ENCODE data around the gene NTSR1.

Gene NTSR1

DNA sequence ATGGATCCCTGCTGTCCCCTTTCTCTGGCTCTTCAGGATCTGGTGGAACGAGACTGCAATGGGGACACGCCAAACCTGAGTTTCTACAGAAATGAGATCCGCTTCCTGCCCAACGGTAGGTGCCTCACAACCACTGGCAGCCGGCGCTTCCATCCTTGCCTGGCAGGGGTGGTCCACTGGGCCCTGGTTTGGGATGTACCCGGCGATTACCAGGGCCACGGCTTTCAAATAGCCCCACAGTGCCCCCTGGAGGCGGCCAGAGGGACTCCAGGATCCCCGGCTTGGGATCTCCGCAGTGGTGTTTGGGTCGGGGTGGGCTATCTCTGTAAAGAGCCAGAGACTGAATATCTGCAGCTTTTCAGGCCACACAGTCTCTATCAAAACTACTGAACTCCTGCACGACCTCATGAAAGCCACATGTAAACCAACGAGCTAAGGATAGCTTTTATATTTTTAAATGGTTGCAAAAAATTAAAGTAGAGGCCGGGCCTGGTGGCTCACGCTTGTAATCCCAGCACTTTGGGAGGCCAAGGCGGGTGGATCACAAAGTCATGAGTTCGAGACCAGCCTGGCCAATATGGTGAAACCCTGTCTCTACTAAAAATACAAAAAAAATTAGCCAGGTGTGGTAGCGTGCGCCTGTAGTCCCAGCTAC, 99.7 kb downstream of the NTSR1 start:
- no peak for DNase-seq

DNA sequence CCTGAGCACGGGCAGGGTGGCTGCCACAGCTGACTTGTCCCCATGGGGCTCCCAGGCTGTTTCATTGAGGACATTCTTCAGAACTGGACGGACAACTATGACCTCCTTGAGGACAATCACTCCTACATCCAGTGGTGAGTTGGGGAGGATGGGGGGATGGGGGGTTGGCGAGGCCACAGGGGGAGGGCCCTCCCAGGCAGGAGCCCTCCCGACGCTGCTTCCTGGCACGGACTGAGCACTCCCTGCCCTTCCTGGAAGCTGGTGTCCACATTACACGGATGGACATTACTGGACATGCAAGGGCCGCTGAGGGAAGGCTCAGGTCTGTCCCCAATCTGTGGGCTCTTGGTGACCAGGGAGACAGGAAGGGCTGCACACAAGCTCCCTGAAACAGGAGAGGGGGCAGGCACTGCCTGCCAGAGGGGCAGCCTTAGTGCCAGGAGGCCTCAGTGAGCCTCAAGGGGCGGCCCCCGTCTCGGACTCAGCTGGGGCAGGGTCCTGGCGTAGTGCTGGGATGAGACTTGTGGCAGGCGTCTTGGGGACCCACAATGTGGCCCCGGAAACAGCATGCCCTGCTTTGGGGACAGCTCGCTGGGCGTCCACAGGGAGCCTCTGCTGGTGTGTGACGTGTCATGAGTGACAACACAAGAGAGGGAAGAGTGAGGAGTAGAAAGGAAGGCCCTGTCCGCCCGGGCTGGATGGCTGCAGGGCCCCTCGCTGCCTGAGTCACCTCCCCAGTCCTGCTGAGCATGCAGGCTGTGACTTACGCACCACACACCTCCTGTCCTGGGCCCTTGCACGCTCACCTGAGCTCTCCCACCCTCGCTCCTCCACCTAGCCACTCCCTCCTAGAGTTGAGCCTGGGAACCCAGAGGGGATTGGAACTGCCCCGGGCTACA, 101.1 kb downstream of the NTSR1 start:
- DNase-seq, result no peak

DNA sequence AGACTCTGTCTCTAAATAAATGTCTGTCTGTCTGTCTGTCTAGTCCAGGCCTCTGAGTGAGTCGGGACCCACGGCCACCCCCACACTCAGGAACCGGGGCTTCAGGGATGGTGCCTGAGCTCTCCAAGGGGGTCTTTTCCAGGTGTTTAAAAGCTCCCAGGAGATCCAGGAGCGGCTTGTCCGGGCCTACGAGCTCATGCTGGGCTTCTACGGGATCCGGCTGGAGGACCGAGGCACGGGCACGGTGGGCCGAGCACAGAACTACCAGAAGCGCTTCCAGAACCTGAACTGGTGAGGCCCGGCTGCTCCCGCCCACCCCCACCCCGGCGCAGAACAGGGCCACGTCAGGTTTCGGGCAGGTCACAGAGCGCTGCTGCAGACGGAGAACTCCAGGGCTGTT, 102.7 kb downstream of the NTSR1 start:
- no peak for DNase-seq

GRCh38 chr20:62811720-62812119, 103.1 kb downstream of the NTSR1 start:
- no peak for DNase-seq
